ENCODE measurements around the gene FBXO39.
"Not testable (repeated sequence)": the region's sequence is repeated elsewhere in the genome, so short reads cannot be mapped to it uniquely, and the experiment has no call there.

The FBXO39 gene

DNA sequence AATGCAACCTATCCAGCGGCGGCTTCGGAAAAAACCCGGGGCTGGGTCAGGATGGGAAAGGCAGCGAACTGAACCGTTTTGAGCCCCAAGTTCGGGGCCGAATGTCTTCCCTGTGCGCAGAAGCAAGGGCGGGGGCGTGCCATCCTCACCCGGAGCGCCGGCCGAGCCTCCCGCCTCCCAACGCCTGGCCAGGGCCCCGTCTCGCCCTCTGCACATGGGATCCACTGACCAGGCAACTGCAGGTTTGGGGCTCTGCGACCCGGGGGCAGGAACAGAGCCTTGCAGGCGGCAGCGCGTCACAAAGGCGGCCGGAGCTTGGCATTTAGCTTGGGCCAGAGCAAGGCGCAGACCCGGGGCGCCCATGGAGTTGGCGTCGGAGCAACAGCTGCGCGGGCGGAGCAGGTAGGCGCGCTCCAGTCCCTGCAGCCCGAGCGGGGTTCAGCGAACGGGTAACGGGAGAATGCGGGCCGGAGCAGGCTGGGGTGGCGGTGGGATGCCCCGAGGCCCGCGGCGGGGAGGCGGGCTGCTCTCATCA is at the start of gene FBXO39:
TSS of gene FBXO39 (plus strand) at position 345 of the 535 bp plus-strand sequence. CDS start 3,654 bp downstream, outside the sequence.
- DNase-seq (ENCODE audit: low read depth), result peak; percentile 17

DNA sequence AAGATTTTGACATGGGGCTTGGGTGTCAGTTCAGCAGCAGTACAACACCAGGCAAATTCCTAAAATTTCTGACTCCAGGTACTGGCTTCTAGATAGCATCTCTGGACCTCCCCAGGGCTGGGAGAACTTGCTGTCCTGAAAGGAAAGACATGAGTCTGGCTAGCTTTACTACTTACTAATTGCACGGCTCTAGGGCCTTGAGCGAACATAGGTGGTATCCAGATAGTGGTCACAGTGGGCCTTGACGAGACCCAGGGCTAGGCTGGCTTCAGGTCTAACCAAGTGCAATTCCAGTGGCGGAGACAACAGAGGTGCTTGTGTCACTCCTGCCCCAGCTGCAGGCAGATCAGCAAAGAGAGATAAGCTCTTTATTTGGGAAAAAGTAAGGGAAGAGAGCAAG is 46.5 kb upstream of the FBXO39 start:
- no peak for DNase-seq (ENCODE audit: low read depth)

DNA sequence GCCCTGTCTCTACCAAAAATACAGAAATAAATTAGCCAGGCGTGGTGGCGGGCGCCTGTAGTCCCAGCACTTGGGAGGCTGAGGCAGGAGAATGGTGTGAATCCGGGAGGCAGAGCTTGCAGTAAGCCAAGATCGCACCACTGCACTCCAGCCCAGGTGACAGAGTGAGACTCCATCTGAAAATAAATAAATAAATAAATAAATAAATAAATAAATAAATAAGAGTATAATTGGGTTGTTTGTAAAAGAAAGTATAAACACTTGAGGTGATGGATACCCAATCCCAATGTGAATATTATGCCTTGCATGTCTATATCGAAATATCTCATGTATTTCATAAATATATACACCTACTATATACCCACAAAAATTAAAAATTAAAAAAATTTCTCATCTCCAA is 29.4 kb upstream of the FBXO39 start:
- DNase-seq (ENCODE audit: low read depth), result not testable (repeated sequence)

DNA sequence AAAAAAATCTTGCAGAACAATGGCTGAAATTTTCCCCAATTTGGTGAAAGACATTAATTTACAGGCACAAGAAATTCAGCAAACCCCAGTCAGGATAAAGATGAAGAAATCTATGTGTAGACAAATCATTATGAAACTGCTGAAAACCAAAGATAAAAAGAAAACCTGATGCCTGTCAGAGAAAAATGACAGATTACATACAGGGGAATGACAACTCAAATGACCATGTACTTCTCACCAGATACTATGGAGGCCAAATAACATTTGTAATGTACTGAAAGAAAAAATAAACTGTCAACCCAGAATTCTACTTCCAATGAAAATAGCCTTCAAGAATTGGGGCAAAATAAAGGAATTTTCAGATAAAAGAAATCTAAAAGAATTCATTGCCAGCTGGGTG is 27.4 kb upstream of the FBXO39 start:
- DNase-seq (ENCODE audit: low read depth), result no peak

DNA sequence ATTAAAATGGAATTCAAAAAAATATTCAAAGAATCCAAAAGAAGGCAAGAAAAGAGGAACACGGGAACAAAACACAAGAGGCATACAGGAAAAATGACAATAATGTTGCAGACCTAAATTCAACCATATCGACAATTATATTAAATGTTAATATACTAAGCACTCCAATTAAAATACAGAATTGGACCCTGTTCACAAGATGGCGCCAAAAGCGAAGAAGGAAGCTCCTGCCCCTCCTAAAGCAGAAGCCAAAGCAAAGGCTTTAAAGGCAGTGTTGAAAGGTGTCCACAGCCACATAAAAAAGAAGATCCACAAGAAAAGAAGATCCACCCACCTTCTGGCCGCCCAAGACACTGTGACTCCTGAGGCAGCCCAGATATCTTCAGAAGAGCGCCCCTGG is 26.5 kb upstream of the FBXO39 start:
- DNase-seq (ENCODE audit: low read depth), result no peak

DNA sequence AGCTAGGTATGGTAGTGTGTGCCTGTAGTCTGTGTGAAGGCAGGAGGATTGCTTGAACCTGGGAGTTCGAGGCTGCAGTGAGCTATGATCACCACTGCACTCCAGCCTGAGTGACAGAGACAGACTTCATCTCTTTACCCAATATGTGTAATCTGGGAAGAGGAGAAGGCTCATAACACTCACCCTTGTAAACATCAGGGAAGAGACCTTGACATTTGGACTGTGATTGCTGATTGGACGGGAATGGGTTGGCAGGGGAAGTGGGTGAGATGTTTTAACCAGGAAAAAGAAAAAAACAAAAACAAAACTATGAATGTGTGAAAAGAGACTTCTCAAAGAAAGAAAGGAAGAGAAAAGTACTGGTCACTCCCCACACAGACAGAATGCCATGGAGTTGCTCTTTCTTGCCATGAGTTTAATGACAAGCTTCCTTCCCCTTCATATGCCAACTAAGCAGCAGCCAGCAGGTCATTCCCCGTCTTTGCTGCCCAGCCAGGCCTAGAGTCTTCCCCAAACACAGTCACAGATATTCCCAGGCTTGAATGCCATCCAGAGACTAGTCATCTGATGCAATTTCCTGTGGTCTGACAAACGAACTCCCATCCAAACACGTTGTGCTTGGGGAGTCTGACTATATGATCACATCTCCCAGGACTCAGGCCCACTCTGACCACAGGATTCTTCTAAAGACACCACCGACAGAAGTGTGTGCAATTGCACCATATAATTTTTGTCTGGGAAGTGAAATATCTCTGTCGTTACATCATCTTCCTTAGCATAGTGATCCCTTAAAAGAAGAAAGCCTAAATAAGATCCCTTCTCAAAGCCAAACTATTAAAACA is 23.7 kb upstream of the FBXO39 start:
- DNase-seq (ENCODE audit: low read depth), result no peak

DNA sequence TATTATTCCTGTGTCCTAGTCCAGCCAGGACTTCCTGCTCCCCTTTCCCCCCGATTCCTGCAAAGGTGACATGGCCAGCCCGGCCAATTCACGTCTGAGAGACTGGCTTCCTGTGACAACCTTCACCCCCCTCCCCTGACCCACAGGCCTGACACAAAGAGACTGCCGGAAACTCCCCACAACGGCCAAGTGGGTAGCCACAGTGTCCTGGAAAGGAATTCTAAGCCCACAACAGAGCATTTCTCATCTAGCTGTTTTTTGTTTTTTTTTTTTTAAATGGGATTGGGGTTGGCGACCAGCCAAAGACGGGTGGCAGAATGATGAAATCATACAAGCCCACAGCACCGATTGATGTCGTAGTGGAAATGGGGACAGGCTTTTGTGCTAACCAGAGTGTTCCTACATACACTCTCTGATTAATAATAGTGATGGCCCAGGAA is 23.0 kb upstream of the FBXO39 start:
- peak; percentile 54 for DNase-seq (ENCODE audit: low read depth)

DNA sequence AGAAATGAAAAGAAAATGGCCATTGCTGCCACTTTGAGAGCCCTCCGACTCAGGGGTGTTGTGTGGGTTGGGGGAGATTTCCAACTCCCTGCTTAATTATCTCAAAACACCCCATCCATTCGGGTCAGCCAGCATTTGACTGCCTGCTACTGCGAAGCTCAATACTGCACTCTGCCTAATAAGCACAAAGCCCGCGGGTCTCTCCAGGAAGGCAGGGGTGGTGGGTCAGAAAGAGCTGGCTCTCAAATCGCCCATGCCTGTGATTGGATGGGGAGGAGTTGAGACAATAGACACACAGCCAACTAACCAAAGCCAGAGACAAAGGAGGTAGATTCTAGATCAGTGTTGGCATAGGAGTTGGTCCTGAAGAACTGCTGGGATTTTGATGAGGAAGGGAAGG is 22.5 kb upstream of the FBXO39 start:
- DNase-seq (ENCODE audit: low read depth), result no peak

DNA sequence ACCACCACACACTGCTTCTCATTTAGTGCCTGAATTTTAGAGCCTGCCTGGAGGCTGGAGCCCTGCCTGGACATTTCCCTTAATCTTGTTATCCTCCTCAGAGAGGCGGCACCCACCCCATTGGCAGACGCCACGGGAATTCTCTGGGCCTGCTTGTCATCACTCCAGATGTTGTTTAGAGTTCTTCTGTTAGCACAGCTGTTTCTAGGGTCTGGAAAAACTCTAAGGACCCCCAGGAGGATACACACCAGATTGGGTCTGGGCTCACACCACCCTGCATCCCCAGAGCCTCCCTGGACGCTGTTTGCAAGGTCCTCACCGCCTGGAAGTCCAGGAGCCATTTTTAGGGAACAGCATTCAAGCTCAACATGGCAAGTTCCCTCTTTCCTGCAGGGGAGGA is 20.7 kb upstream of the FBXO39 start:
- DNase-seq (ENCODE audit: low read depth), result no peak

DNA sequence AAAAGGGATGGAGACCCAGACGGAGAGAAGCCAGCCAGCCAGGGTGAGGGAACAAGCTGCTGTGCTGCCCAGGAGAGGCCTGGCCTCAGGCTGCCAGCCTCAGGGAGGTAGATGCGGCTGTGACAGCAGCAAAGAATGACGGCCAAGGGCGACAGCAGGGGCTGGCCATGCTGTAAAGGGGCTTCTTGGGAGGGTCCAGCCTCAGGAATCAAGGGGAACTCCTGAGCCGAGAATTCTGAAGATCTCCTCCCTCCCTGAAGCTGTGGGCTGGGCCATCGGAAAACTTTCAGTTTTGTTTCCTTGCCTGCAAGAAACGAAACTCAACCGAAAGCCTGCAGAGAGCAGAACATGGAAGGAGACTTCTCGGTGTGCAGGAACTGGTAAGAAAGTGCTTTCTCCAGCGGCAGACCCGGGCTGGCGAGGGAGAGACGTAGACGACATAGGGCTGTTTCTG is 20.3 kb upstream of the FBXO39 start, which contains the start of gene XAF1:
TSS of gene XAF1 (plus strand) at position 316 of the 454 bp plus-strand sequence. CDS start at position 349, 33 bp downstream.
- peak; percentile 54 for DNase-seq (ENCODE audit: low read depth)

DNA sequence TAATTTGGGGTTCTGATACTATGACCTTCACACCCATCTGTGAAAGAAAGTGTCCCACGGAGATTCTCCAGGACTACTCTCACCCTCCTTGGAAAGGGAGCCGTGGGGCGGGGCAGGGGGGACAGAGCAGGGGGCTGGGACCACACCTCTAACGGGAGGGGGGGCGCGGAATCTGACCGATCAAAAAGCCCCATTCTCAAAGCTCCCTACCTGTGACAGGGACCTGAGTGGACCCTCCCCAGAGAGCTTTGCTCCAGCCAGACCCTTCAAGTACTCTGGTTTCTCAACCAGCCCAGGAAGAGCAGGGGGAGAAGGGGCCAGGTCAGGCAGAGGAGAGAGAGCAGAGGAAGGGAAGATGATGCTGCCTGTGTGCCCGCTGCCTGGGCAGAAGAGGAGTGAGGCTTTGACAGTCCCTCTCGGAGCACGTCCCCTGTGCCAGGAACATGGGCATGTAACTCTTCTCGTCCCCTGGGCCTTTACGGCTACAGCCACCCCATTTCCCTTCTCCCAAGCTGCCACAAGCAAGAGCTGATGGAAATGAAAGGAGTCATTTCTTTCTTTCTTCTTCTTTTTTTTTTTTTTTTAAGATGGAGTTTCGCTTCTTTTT is 19.5 kb upstream of the FBXO39 start:
- no peak for DNase-seq (ENCODE audit: low read depth)

DNA sequence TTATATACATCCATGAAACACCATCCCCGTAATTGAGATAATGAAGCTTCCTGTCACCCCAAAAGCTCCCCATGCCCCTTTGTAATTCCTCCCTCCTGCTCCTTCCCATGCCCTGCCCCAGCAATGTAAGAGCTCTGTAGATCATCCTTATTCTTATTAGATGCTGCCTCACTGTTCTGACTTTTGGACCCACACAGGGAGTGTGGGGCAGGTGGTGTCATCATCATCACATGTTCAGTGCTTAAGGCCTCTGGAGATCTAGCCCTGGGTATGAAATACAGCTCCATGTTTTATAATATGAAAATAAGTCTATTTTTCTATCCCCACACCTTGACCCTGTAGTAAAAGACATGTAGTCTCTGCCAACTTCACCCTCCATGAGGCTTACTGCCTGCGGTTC is 18.3 kb upstream of the FBXO39 start:
- no peak for DNase-seq (ENCODE audit: low read depth)

DNA sequence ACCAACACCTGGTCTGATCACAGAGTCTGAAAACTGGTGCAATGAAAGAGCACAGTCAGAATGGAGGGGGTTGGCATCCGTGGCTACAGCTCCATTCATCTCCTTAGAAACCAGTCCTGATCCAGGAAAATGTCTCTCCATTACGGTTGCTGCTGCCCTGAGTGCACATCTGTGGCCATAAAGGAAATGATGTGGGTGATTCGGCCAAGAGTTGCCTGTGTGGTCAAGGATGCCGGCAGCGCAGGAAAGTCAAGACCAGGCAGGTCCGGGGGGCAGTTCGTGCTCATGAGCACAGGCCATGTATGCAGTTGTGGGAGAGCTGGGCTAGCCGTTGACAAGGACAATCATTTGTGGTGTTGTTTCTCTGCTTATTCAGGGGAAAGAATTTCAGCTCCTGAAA is 14.2 kb upstream of the FBXO39 start:
- DNase-seq (ENCODE audit: low read depth), result no peak

DNA sequence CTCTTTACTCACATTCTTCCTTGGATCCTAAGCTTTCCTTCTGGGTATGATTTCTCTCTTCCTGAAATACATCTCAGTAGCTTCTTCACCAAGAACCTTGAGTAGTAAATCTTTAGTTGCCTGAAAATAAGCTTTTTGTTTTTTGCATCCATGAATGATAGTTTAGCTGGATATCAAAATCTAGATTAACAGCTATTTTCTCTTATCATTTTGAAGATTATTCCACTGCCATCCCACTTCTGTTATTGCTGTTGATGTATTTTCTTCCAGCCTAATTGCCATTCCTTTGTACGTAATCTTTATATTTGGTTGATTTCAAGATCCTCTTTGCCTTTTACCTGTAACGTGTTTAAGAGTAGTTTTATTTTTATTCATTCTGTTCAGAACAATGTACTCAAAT is 7.6 kb upstream of the FBXO39 start:
- no peak for DNase-seq (ENCODE audit: low read depth)

DNA sequence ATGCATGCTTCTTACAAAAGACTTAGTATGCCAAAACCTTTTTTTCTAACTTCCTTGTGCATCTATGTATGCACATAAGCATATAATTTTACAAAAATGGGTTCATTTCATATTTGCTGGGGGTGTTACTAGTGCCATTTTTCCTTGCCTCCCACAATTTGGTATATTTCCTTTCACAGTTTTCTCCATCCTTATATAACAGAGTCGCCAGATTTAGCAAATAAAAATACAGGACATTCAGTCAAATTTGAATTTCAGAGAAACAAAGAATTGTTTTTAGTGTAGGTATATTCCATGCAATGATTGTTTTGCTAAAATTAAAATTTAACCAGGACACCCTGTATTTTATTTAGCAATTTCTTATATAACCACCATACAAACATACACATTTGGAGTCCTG is 4.0 kb upstream of the FBXO39 start:
- DNase-seq (ENCODE audit: low read depth), result no peak

DNA sequence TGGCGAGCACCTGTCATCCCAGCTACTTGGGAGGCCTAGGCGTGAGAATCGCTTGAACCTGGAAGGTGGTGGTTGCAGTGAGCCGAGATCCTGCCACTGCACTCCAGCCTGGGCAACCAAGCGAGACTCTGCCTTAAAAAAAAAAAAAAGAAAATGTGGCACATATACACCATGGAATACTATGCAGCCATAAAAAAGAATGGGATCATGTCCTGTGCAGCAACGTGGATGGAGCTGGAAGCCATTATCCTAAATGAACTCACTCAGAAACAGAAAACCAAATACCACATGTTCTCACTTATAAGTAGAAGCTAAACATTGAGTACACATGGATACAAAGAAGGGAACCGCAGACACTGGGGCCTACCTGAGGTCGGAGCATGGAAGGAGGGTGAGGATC is 1.1 kb upstream of the FBXO39 start:
- not testable (repeated sequence) for DNase-seq (ENCODE audit: low read depth)

DNA sequence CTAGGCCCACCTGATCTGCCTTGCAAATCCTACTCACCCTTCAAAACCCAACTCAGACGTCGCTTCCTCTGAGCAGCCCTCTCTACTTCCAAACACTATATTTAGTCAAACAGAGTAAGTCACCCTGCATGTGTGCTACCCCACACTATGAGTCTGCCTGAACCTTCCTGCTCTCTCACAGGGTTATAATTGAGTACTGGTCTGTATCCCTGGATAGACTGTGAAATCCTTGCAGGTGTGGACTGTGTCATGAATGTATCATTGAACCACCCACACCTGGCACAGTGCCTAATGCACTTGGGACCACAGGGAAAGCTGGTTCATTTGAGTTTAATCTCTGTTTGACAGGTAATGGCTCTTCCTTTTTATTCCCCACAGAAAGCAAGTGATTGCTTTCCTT is 3.4 kb downstream of the FBXO39 start:
- no peak for DNase-seq (ENCODE audit: low read depth)

DNA sequence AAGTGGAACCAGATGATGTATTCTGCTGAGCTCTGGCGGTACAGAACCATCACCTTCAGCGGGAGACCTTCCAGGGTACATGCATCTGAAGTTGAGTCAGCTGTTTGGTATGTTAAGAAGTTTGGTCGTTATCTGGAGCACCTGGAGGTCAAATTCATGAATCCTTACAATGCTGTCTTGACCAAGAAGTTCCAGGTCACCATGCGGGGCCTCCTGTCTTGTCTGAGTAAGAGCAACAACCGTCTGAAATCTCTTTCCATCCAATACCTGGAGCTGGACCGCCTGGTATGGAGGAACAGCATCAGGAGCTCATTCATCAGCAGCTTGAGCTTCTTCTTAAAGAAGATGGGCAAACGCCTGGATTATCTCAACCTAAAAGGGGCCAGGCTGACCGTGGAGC is 4.0 kb downstream of the FBXO39 start:
- DNase-seq (ENCODE audit: low read depth), result no peak

DNA sequence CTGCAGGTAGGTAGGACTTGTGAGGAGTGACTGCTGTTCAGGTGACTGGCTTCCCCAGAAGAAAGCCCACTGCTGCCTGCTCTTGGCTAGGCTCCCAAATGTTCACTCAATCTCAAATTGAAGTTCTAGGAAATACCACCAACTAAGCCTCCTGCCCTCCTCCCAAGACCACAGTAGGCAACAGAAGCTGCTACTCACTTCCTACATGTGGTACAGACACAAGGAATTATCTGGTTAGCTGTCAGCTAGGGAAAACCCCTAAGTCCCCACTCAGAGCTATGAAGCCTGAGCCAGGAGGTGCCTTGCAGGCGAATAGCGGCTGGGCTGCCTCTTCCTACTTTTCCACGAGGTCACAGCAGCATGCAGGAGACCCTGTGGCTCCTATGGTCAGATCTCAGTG is 4.9 kb downstream of the FBXO39 start:
- DNase-seq (ENCODE audit: low read depth), result no peak

DNA sequence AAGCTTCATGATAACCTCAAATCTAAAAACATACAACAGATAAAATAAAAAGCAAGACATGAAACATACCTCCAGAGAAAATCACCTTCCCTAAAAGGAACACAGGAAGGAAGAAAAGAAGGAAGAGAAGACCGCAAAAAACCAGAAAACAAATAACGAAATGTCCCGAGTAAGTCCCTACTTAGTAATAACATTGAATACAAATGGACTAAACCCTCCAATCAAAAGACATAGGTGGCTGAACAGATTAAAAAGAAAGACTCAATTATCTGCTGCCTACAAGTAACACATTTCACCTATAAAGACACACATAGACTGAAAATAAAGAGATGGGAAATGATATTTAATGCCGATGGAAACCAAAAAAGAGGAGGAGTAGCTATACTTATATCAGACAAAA is 6.2 kb downstream of the FBXO39 start:
- no peak for DNase-seq (ENCODE audit: low read depth)

DNA sequence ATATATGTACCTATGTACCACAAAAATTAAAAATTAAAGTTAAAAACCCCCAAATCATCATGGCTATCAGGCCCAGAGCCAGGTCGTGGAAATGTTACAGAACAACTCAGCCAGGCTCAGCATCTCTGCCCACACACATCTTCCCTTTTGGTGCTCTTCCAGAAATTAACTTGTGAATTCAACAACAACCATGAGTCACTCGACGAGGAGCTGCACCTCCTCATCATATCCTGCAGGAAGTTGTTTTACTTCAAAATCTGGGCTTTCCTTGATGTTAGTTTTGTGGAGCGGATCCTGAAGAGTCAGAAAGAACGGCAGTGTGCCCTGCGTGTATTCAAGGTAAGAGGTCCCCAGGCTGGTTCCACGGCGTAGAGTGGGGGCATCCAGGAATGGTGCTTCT is 10.6 kb downstream of the FBXO39 start:
- no peak for DNase-seq (ENCODE audit: low read depth)

DNA sequence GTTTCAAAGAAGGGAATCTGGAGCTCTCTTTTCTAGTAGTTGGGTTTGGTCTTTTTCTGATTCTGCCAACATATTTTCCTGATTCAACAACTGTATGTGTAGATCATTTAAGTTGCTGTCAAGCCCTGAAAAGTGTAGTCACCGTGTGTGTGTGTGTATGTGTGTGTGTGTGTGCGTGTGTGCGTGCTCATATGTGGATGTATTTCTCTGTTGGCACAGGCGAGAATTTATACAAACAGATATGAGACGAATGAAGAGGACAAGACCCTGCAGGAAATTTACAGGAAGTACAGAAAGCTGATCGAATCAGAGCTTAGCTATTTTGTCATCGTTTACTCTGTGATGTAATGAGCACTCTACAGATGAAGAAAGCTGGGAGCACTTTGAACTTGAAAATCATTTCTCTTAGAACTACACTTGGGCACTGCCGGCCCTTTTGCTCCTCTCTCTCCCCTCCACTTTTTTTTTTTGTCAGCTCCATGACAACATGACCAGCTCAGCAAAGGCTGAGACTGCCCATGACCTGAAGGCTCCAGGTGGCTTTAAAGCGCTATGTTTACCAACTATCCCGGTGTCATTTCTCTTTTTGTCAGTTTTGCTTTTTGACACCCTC is 11.2 kb downstream of the FBXO39 start:
- no peak for DNase-seq (ENCODE audit: low read depth)

DNA sequence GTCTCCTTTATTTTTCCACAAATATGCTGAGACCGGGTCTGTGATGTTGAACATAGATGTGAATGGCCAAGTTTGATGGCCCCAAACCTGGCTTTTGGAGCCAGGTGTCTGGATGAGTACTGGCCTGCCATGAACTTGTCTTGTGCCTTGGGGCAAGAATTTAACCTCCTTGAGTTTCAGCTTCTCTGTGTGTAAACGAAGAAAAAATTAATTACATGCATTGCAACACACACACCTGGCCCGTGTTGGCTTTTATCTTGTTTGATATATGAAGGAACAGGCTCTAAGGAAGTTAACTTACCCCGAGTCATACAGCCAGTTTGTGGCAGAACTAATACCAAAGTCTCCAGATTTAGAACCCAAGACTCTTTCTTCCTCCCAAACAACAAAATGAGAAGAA is 13.1 kb downstream of the FBXO39 start:
- no peak for DNase-seq (ENCODE audit: low read depth)
